WTC11 (cell line): ENCODE data around the gene CPNE8. TPM values are rescaled to one million over a fixed set of nuclear protein-coding genes. Genes with fewer than 3 reads are reported as not detected.

Source experiments
- ATAC-seq: fragments of 200-7000 bp; cut with Tn5 transposase; 2 replicates; pipeline ENCODE4 v1.10.0; 2021; ENCODE audit warnings: mild to moderate bottlenecking, moderate library complexity
- CTCF ChIA-PET: fragments of 300-600 bp; sonication (Branson Sonifier 250); formaldehyde crosslinking; loops from one replicate; lab custom pipeline; 2021; ENCODE audit warnings: antibody characterized with exemption; lab: Charles Lee
- POLR2A ChIA-PET: fragments of 350-600 bp; sonication (Branson Sonifier 250); formaldehyde crosslinking; loops from one replicate; lab custom pipeline; 2021; ENCODE audit warnings: antibody characterized with exemption; lab: Charles Lee
- DNase-seq: peaks from one replicate; pipeline ENCODE4 v3.0.0; 2021; ENCODE audit warnings: low spot score
- H3K27ac Mint-ChIP-seq: 2 replicates; pipeline ENCODE4 v1.8.0; 2021; ENCODE audit warnings: mixed read lengths
- H3K27me3 Mint-ChIP-seq: 2 replicates; pipeline ENCODE4 v1.8.0; 2021; ENCODE audit warnings: low read depth, mild to moderate bottlenecking, moderate library complexity, mixed read lengths
- H3K36me3 Mint-ChIP-seq: 2 replicates; pipeline ENCODE4 v1.8.0; 2021; ENCODE audit warnings: mixed read lengths
- H3K4me1 Mint-ChIP-seq: 2 replicates; pipeline ENCODE4 v1.8.0; 2022; ENCODE audit warnings: mixed read lengths
- H3K4me3 Mint-ChIP-seq: 2 replicates; pipeline ENCODE4 v1.8.0; 2021; ENCODE audit warnings: mild to moderate bottlenecking, moderate library complexity, mixed read lengths
- H3K9me3 Mint-ChIP-seq: 2 replicates; pipeline ENCODE4 v1.8.0; 2021; ENCODE audit warnings: mixed read lengths
- CDX4 ChIP-seq: fragments of 250-450 bp; sonication (Bioruptor Pico); IDR thresholded peaks from 2 replicates; pipeline ENCODE4 v1.9.0; 2021; ENCODE audit warnings: moderate library complexity, mild to moderate bottlenecking, inconsistent platforms, borderline replicate concordance
- ELF4 ChIP-seq: sonication (generic); formaldehyde crosslinking; IDR thresholded peaks from 2 replicates; pipeline ENCODE4 v1.8.1; 2022; ENCODE audit warnings: low read depth, mild to moderate bottlenecking, moderate library complexity, missing genetic modification reagents
- ESRRA ChIP-seq: sonication (generic); formaldehyde crosslinking; IDR thresholded peaks from 2 replicates; pipeline ENCODE4 v1.8.1; 2022; ENCODE audit warnings: mild to moderate bottlenecking, missing genetic modification reagents, borderline replicate concordance
- GRHL2 ChIP-seq: fragments of 250-450 bp; sonication (Bioruptor Pico); IDR thresholded peaks from 2 replicates; pipeline ENCODE4 v1.8.0; 2022; ENCODE audit warnings: mild to moderate bottlenecking, moderate library complexity; ENCODE audit not compliant: insufficient replicate concordance, severe bottlenecking
- JAZF1 ChIP-seq: fragments of 250-450 bp; sonication (Bioruptor Pico); IDR thresholded peaks from 2 replicates; pipeline ENCODE4 v1.9.0; 2021; ENCODE audit warnings: moderate library complexity, mild to moderate bottlenecking, inconsistent platforms
- JUN ChIP-seq: sonication (generic); formaldehyde crosslinking; IDR thresholded peaks from 2 replicates; pipeline ENCODE4 v1.8.0; 2023; ENCODE audit warnings: mild to moderate bottlenecking, missing genetic modification reagents
- MXD4 ChIP-seq: fragments of 250-450 bp; sonication (Bioruptor Pico); IDR thresholded peaks from 2 replicates; pipeline ENCODE4 v1.8.0; 2021; ENCODE audit warnings: mild to moderate bottlenecking, moderate library complexity, borderline replicate concordance
- NFATC4 ChIP-seq: fragments of 250-450 bp; sonication (Bioruptor Pico); IDR thresholded peaks from 2 replicates; pipeline ENCODE4 v1.9.0; 2021; ENCODE audit warnings: mild to moderate bottlenecking
- NR1H2 ChIP-seq: sonication (generic); formaldehyde crosslinking; IDR thresholded peaks from 2 replicates; pipeline ENCODE4 v1.9.0; 2021; ENCODE audit warnings: mild to moderate bottlenecking, moderate library complexity, missing genetic modification reagents
- PREB ChIP-seq: sonication (generic); formaldehyde crosslinking; IDR thresholded peaks from 2 replicates; pipeline ENCODE4 v1.8.1; 2022; ENCODE audit warnings: mild to moderate bottlenecking, missing genetic modification reagents, moderate library complexity, borderline replicate concordance
- TCF7 ChIP-seq: sonication (generic); formaldehyde crosslinking; IDR thresholded peaks from 2 replicates; pipeline ENCODE4 v1.8.0; 2022; ENCODE audit warnings: mild to moderate bottlenecking, low read depth, missing genetic modification reagents, moderate library complexity
- TEAD4 ChIP-seq: sonication (generic); formaldehyde crosslinking; IDR thresholded peaks from 2 replicates; pipeline ENCODE4 v1.8.0; 2022; ENCODE audit warnings: mild to moderate bottlenecking, missing genetic modification reagents
- TP53 ChIP-seq: sonication (generic); formaldehyde crosslinking; IDR thresholded peaks from 2 replicates; pipeline ENCODE4 v1.8.1; 2023; ENCODE audit warnings: mild to moderate bottlenecking, missing genetic modification reagents
- ZNF423 ChIP-seq: fragments of 250-450 bp; sonication (Bioruptor Pico); IDR thresholded peaks from 2 replicates; pipeline ENCODE4 v2.1.2; 2022; ENCODE audit warnings: mild to moderate bottlenecking, moderate library complexity
- ZSCAN18 ChIP-seq: fragments of 250-450 bp; sonication (Bioruptor Pico); IDR thresholded peaks from 2 replicates; pipeline ENCODE4 v2.1.2; 2022; ENCODE audit warnings: mild to moderate bottlenecking, moderate library complexity
- total RNA-seq: library from RNA; stranded (reverse); gene quantifications from 3 replicates; pipeline ENCODE4 v1.2.3, GENCODE V29; 2021
- TF ChIP-seq, protein P1 (sequence below): sonication (generic); formaldehyde crosslinking; IDR thresholded peaks from 2 replicates; pipeline ENCODE4 v1.8.0; 2023; ENCODE audit warnings: missing genetic modification reagents
- TF ChIP-seq, protein P2 (sequence below): fragments of 250-450 bp; sonication (Bioruptor Pico); IDR thresholded peaks from 2 replicates; pipeline ENCODE4 v1.9.0; 2021; ENCODE audit warnings: mild to moderate bottlenecking, borderline replicate concordance

CPNE8 gene
- total RNA-seq, 1 experiment from 2014 or later = 8.3 TPM

DNA sequence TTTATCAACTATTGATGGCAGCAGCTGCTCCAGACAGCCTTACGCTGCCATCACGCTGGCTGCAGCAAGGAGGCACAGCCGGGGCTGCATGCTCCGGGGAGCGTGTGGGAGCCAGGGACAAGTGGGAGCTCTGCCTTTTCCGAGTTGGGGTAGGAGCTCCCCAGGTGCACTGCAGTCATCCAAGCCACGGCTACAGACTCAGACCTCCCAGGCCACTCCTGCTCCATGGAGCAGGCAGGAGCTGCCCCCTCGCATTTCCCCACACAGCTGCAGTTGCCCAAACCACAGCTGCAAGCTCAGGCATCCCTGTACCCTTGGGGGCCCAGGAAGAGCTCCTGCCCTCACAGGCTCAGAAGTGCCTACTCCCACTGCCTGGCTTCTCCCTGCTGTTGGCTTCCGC is 184.7 kb downstream of the CPNE8 start (continued):
- no peak for TF ChIP-seq TEAD4 (CRISPR knock-in tag)

- POLR2A ChIA-PET = no interaction called here
- H3K36me3 Mint-ChIP-seq = no peaks in the 10 kb centered on the region
- no peak for ATAC-seq
- DNase-seq = no peak
- no peak overlapping the region for H3K27ac Mint-ChIP-seq
- no peaks in the 10 kb centered on the region for H3K27me3 Mint-ChIP-seq
- TF ChIP-seq, protein P1, sequence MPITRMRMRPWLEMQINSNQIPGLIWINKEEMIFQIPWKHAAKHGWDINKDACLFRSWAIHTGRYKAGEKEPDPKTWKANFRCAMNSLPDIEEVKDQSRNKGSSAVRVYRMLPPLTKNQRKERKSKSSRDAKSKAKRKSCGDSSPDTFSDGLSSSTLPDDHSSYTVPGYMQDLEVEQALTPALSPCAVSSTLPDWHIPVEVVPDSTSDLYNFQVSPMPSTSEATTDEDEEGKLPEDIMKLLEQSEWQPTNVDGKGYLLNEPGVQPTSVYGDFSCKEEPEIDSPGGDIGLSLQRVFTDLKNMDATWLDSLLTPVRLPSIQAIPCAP (CRISPR knock-in tag) = no peak
- TF ChIP-seq ZSCAN18 (CRISPR knock-in tag) (no peak), GRHL2 (CRISPR knock-in tag) (no peak), ELF4 (CRISPR knock-in tag) (no peak), ESRRA (CRISPR knock-in tag) (no peak), TEAD4 (CRISPR knock-in tag) (no peak), NFATC4 (CRISPR knock-in tag) (no peak), PREB (CRISPR knock-in tag) (no peak), JUN (no peak), CDX4 (CRISPR knock-in tag) (no peak), NR1H2 (no peak), JAZF1 (CRISPR knock-in tag) (no peak), MXD4 (CRISPR knock-in tag) (no peak), ZNF423 (CRISPR knock-in tag) (no peak), TCF7 (CRISPR knock-in tag) (no peak), TP53 (CRISPR knock-in tag) (no peak)
- TF ChIP-seq, protein P2, sequence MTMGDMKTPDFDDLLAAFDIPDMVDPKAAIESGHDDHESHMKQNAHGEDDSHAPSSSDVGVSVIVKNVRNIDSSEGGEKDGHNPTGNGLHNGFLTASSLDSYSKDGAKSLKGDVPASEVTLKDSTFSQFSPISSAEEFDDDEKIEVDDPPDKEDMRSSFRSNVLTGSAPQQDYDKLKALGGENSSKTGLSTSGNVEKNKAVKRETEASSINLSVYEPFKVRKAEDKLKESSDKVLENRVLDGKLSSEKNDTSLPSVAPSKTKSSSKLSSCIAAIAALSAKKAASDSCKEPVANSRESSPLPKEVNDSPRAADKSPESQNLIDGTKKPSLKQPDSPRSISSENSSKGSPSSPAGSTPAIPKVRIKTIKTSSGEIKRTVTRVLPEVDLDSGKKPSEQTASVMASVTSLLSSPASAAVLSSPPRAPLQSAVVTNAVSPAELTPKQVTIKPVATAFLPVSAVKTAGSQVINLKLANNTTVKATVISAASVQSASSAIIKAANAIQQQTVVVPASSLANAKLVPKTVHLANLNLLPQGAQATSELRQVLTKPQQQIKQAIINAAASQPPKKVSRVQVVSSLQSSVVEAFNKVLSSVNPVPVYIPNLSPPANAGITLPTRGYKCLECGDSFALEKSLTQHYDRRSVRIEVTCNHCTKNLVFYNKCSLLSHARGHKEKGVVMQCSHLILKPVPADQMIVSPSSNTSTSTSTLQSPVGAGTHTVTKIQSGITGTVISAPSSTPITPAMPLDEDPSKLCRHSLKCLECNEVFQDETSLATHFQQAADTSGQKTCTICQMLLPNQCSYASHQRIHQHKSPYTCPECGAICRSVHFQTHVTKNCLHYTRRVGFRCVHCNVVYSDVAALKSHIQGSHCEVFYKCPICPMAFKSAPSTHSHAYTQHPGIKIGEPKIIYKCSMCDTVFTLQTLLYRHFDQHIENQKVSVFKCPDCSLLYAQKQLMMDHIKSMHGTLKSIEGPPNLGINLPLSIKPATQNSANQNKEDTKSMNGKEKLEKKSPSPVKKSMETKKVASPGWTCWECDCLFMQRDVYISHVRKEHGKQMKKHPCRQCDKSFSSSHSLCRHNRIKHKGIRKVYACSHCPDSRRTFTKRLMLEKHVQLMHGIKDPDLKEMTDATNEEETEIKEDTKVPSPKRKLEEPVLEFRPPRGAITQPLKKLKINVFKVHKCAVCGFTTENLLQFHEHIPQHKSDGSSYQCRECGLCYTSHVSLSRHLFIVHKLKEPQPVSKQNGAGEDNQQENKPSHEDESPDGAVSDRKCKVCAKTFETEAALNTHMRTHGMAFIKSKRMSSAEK (CRISPR knock-in tag) = no peak
- no peaks in the 10 kb centered on the region for H3K4me1 Mint-ChIP-seq
- H3K9me3 Mint-ChIP-seq = peaks cover 13% of the 10 kb centered on the region
- no peak overlapping the region for H3K4me3 Mint-ChIP-seq
- CTCF ChIA-PET = interaction anchor here (1.0 kb wide), 1 partner anchor 8 kb away, joined by 3 read pairs; no protein-coding TSS in a partner anchor
Measured at GRCh38 chr12:38713294-38713693, 192.1 kb downstream of the CPNE8 start.
